Lung (tissue), 12 donors: Measurements from ENCODE around the gene PADI2. TPM values are rescaled to one million over a fixed set of nuclear protein-coding genes. Genes with fewer than 3 reads are reported as not detected.

Source experiments
- ATAC-seq: fragments of 200-7000 bp; cut with Tn5 transposase; one replicate; pipeline ENCODE4 v1.9.1; 2020; ENCODE audit warnings: moderate number of reproducible peaks; ENCODE audit not compliant: insufficient read depth, low FRiP score
- DNase-seq, 3 donors: peaks; one replicate each; pipeline ENCODE4 v3.0.0-alpha.2; 2013 to 2017
- H3K27ac ChIP-seq, 2 donors: one replicate each; pipeline ENCODE4 v1.5.1; 2013; ENCODE audit warnings: mild to moderate bottlenecking in 2 of 2, moderate library complexity in 2 of 2, control low read depth in 1 of 2, inconsistent platforms in 1 of 2, low read depth in 1 of 2, low read length in 1 of 2
- H3K27me3 ChIP-seq, 3 donors: one replicate each; pipeline ENCODE4 v1.5.1; 2013; ENCODE audit warnings: low read length in 2 of 3; ENCODE audit not compliant: control insufficient read depth in 3 of 3, insufficient read depth in 3 of 3
- H3K36me3 ChIP-seq, 4 donors: one replicate each; pipeline ENCODE4 v1.5.1; 2013; ENCODE audit warnings: low read length in 4 of 4, mild to moderate bottlenecking in 1 of 4, moderate library complexity in 1 of 4; ENCODE audit not compliant: control insufficient read depth in 4 of 4, insufficient read depth in 4 of 4
- H3K4me1 ChIP-seq, 5 donors: one replicate each; pipeline ENCODE4 v1.5.1; 2013; ENCODE audit warnings: low read length in 5 of 5, mild to moderate bottlenecking in 2 of 5, moderate library complexity in 1 of 5; ENCODE audit not compliant: control insufficient read depth in 5 of 5, insufficient read depth in 5 of 5
- H3K4me3 ChIP-seq: one replicate; pipeline ENCODE4 v1.5.1; 2013; ENCODE audit warnings: mild to moderate bottlenecking, control low read depth, moderate library complexity
- H3K9ac ChIP-seq, 2 donors: one replicate each; pipeline ENCODE4 v1.5.1; 2013; ENCODE audit warnings: low read length in 2 of 2, control low read depth in 1 of 2; ENCODE audit not compliant: insufficient read depth in 1 of 2
- H3K9me3 ChIP-seq, 4 donors: one replicate each; pipeline ENCODE4 v1.5.1; 2013; ENCODE audit warnings: low read length in 3 of 4, mild to moderate bottlenecking in 1 of 4, moderate library complexity in 1 of 4; ENCODE audit not compliant: control insufficient read depth in 4 of 4, insufficient read depth in 3 of 4
- WGBS, 2 donors: extraction: QIAGEN DNeasy Blood & Tissue Kit; methylation state at CpG; one replicate each; pipeline ENCODE4 v1.1.7; 2013; 5-methylcytosine and 5-hydroxymethylcytosine counted together
- polyA plus RNA-seq, 2 donors: library from polyadenylated mRNA; stranded (reverse); fragments of 200-250 nt; gene quantifications; one replicate each; pipeline ENCODE4 v1.2.1, GENCODE V29; 2013
- total RNA-seq, 2 donors: library from RNA; depleted of rRNA in 1 of 2; stranded (reverse); fragments of >200 nt in 1 of 2; gene quantifications; one replicate each; pipeline ENCODE4 v1.2.1, GENCODE V29; 2014 to 2021
- TF ChIP-seq, protein P1 (sequence below): IDR thresholded peaks from 2 replicates; pipeline ENCODE4 v1.5.1; 2012; ENCODE audit warnings: mild to moderate bottlenecking; ENCODE audit errors: control extremely low read depth, extremely low read depth
- donor health status: control.
- donor health status: control.
- donor health status: Bipolar disorder and iron deficiency.
- donor health status: healthy.
- donor health status: DM: yes; HTN: yes; CAD: no.

Gene PADI2
- total and polyA plus RNA-seq, 4 donors, result 1.2 to 12.8 (median 3.4) TPM

GRCh38 chr1:17130138-17130635, 10.9 kb upstream of the PADI2 start:
- peaks cover 0 to 2% (median 0%) of the 10 kb centered on the region in 5 donors for H3K4me1 ChIP-seq
- WGBS, 2 donors, result 68 to 82% methylated on average over 3 of the region's 3 CpGs
- peaks cover 0 to 2% (median 0%) of the 10 kb centered on the region in 4 donors for H3K9me3 ChIP-seq
- H3K36me3 ChIP-seq, result no peaks in the 10 kb centered on the region
- H3K27ac ChIP-seq, result no peak overlapping the region
- no peaks in the 10 kb centered on the region for H3K27me3 ChIP-seq
- ATAC-seq (no peak), DNase-seq (no peak)
- TF ChIP-seq, protein P1, sequence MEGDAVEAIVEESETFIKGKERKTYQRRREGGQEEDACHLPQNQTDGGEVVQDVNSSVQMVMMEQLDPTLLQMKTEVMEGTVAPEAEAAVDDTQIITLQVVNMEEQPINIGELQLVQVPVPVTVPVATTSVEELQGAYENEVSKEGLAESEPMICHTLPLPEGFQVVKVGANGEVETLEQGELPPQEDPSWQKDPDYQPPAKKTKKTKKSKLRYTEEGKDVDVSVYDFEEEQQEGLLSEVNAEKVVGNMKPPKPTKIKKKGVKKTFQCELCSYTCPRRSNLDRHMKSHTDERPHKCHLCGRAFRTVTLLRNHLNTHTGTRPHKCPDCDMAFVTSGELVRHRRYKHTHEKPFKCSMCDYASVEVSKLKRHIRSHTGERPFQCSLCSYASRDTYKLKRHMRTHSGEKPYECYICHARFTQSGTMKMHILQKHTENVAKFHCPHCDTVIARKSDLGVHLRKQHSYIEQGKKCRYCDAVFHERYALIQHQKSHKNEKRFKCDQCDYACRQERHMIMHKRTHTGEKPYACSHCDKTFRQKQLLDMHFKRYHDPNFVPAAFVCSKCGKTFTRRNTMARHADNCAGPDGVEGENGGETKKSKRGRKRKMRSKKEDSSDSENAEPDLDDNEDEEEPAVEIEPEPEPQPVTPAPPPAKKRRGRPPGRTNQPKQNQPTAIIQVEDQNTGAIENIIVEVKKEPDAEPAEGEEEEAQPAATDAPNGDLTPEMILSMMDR, result no peak
- no peak overlapping the region for H3K9ac ChIP-seq
- no peak overlapping the region for H3K4me3 ChIP-seq

- Histone ChIP-seq H3K27me3 (no peaks in the 10 kb centered on the region), H3K9me3 (no peaks in the 10 kb centered on the region), H3K9ac (no peak overlapping the region), H3K27ac (no peak overlapping the region), H3K4me3 (no peak overlapping the region), H3K36me3 (no peaks in the 10 kb centered on the region), H3K4me1 (peaks cover 0 to 2% (median 0%) of the 10 kb centered on the region in 5 donors)
- ATAC-seq (peak; percentile 77), DNase-seq (peak in 2 of 3 donors; percentile 43 to 56)
- 3 to 10% methylated on average over 5 of the region's 5 CpGs for WGBS, 2 donors
- TF ChIP-seq, protein P1, result no peak
Observed at GRCh38 chr1:17128361-17128760, 9.1 kb upstream of the PADI2 start.

GRCh38 chr1:17125756-17126237, 6.5 kb upstream of the PADI2 start:
- Histone ChIP-seq H3K27ac (no peak overlapping the region), H3K27me3 (no peaks in the 10 kb centered on the region), H3K36me3 (no peaks in the 10 kb centered on the region), H3K4me1 (peaks cover 0 to 25% (median 0%) of the 10 kb centered on the region in 5 donors), H3K9me3 (no peaks in the 10 kb centered on the region), H3K4me3 (no peak overlapping the region), H3K9ac (no peak overlapping the region)
- 15 to 22% methylated on average over 16 of the region's 16 CpGs for WGBS, 2 donors
- ATAC-seq (peak; percentile 72), DNase-seq (peak; percentile 85 to 89 (median 87))
- TF ChIP-seq, protein P1, result peak; percentile 82
